Measurements from ENCODE around the gene SLC10A7.

The SLC10A7 gene

GRCh38 chr4:146214238-146214637 is 307.5 kb downstream of the SLC10A7 start, which contains the start of gene REELD1:
TSS of gene REELD1 (plus strand) at chr4:146214538. CDS start at chr4:146216953, 2,415 bp downstream.
- DNase-seq: no peak

DNA sequence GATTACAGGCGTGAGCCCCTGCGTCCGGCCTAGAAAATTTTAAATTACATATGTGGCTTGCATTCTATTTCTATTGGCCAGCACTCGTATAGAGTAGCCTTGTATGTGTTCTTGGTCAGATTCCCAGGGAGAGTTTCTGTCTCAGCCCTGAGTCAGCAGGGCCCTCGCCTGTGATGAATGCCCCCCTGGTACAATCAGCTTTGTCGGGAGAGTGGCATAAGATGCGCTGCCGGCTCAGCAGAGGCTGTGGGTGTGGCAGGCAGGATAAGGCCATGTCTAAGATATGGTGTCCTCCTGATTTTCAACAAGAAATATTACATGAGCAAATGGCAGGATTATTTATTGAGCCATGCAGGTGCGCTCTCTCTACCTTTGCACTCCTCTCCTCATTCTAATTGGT is 309.0 kb downstream of the SLC10A7 start:
- peak in 1 of 58 donors; percentile 11 for DNase-seq

GRCh38 chr4:146211440-146211839 is 310.3 kb downstream of the SLC10A7 start:
- DNase-seq: peak in 2 of 58 donors; percentile 6 to 29

DNA sequence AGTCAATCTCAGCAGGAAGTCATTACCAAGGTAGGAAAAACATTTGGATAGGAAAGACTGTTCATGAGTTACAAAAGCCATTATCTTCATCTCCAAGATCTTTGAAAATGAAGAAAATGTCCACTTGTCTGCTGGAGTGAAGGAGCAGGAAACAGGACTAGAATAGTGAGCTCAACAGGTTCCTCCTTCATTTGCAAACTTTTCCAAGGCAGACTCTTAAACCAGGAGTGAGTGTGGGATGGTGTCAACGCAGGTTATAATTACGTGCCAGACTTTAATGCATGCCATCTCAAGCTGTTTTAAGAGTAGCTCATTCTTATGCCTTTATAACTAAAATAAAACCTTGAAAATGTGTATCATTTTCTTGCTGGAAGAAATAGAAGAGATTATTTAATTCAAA is 310.9 kb downstream of the SLC10A7 start:
- no peak for DNase-seq

DNA sequence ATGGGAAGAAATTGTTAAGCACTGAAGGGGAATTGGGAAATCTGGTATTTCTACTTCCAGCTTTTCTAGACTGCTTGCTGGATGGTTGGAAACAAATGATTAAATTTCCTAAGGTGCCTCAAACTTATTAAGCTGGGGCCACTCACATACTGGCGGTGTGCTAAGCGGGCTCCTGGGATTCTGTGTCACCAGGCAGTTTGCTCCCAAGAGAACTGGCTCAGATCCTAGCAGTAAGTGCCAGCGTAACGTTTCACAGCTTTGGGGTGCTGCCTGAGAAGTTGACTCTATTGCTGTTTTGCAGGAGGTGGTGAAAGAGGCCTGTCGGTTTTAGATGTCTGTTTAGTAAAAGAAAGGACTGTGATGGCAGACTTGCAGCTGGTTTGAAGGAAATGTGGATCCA is 314.3 kb downstream of the SLC10A7 start:
- DNase-seq: peak in 12 of 58 donors; percentile 5 to 55 (median 18)
